Right forelimb (tissue), 1 donor: ENCODE results near the gene SRRD.
A peak's percentile ranks its signal among the peaks of the same experiment; 100 is the strongest.
"Not testable (repeated sequence)": the region's sequence is repeated elsewhere in the genome, so short reads cannot be mapped to it uniquely, and the experiment has no call there.

Experiments
- DNase-seq: peaks from one replicate; pipeline ENCODE4 v3.0.0-alpha.2; 2018

Gene SRRD, protein sequence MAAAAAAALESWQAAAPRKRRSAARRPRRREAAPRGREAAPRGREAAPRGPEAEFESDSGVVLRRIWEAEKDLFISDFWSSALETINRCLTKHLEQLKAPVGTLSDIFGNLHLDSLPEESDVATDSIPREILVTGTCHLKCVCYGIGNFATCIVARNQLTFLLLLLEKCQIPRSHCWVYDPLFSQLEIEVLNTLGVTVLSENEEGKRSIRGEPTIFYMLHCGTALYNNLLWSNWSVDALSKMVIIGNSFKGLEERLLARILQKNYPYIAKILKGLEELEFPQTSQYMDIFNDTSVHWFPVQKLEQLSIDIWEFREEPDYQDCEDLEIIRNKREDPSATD

DNA sequence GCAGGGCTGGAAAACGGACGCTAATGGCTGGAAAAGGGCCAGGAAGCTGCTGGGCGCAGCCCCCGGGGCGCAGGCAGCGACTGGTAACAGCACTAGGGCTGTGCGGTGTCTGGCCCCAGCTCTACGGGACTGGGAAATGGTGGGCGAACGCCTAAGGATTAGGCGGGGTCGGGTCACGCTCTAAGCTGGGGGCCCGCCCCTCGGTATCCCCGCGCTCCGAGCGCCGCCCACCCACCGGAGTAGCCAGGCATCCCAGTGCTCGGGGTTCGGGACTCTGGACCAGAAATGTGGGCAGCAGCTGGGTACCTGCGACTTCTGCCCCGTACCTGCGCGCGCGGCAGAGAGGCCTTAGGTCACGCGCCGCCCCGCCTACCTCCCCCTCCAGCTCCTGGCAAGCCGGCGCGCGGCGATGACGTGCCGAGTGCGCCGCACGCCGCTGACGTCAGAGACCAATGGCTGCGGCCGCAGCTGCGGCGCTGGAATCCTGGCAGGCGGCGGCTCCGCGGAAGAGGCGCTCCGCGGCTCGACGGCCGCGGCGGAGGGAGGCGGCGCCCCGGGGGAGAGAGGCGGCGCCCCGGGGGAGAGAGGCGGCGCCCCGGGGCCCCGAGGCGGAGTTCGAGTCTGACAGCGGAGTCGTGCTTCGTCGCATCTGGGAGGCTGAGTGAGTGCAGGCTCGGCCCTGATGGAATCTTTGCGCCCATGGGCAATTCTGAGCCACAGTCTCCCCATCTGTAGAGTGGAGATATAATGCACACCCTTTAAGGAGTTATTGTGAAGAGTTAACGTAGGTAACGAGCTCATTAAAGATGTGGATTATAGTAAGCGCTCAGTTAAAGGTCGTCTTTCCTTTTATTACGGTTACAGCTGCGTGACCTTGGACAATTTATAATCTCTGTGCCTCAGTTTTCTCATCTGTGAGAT is at the start of gene SRRD, which contains the start of gene HPS4:
Gene SRRD (plus strand): TSS at position 439 of the 921 bp plus-strand sequence. CDS start 14 bp downstream, at position 453.
Gene HPS4 (minus strand): TSS at position 345 of the 921 bp plus-strand sequence. CDS start 2,021 bp downstream, outside the sequence.
- DNase-seq: peak; percentile 96

- no peak for DNase-seq
Measured at GRCh38 chr22:26435327-26436093, 48.2 kb upstream of the SRRD start.

DNA sequence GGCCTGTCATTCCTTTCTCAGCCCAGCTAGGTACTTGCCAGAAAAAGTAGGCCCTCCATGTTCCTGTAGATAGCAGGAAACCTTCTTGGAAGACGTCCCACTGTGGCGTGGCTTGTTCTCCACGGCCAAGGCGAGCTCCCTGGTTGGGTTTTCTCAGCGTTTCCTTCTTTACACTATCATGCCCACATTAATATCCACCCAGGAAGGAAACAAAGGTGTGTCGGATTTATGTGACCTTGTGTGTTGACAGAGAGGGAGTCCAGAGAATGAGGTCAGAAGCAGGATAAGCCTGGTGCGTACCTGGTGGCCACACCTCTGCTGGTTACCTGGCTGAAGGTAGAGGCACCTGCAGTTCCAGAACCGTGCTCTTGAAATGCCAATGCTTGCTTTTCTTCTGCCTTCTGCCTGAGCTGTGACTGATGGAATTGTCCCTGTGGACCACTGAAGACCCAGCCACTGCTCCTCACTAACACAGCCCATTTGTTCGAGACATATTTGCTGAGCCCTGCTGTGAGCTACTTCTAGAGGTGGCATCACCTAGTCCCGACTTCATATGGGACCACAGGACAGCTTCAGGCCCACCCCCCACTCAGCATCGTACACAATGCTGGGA is 46.7 kb upstream of the SRRD start:
- no peak for DNase-seq

- DNase-seq: no peak
Measured at GRCh38 chr22:26437694-26438392, 45.8 kb upstream of the SRRD start.

GRCh38 chr22:26438776-26439175 is 44.9 kb upstream of the SRRD start:
- not testable (repeated sequence) for DNase-seq

GRCh38 chr22:26439559-26439958 is 44.1 kb upstream of the SRRD start:
- DNase-seq: no peak

- DNase-seq: no peak
Measured at GRCh38 chr22:26442086-26442756, 41.5 kb upstream of the SRRD start.

DNA sequence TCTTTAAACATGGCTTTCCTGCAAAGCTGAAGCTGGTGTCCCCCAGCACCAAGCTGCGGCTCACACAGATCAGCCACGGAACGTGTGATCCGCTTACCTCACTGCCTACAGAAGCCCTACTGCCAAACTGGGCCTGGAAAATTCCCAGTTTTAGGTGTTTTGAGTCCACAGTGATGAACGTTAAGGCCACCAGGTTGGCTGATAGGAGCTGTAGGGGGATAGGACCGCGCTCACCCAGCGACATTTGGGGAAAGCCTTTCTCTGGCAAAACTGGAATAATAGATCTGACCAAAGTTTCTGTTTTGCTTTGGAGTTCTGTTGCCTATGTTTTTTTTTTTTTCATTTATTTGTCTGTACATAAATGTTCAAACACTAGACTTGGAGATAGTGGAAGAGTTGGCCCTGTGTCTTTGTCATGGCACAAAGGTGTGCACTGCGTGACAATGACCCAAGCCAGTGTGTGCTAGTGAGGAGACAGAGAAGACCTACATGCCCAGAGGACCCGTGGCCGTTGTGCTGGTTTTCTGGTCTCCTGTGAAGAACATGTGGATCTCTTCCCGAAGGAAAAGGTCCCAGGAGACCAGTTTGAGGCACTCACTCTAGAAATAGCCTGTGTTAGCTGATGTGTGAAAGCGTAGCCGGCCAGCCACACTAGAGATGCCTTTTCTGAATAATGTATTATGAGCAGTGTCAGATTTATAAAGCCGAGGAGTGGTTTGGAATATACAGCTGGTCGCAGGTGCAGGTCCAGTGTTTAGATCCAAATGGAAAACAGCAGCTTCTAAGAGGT is 39.6 kb upstream of the SRRD start:
- DNase-seq: no peak

DNA sequence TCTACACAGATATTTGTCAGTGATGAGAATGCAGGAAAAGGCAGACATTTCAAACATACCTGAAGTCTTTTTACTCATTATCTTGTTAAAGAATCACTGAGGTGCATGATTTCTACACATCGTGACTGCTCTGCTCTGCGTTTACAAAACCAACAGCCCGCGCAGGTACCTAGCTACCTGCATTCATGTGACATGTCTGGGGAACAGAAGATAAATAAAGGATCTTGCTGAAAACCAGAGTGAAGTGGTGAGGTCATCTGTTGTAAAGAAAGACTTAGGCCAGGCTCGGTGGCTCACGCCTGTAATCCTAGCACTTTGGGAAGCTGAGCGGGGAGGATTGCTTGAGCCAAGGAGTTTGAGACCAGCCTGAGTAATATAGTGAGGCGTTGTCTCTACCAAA is 38.9 kb upstream of the SRRD start:
- DNase-seq: no peak

DNA sequence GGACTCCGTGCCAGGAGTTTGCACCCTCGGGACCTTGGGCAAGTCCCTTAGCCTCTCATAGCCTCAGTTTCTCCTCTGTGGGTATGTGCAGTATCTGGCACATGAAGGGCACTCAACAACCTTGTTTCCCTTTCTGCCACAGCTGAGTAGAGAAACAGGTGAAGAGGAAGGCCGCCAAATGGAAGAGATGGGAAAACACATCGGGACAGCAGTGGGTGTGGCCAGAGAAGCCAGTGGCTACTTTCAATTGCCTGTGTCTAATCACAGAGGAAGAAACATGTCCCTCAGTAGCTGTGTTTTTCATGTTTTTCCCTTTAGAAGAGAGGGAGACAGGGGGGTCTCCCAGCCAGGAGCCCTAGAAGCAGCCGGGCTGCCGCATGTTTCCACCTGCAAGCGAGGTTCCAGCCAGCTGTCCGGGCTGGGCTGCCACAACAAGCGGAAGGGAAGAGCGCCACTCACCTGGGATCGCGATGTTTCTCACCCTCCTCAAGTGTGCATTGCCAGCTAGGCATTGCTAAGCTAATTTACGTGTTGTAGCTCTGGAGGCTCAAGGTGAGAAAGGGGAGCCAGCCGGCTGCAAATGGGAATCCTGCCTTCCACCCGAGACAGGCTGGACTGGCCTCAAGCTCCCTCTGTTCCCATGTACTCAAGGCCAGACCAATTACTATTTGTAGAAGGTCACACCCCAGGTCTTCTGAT is 38.0 kb upstream of the SRRD start:
- no peak for DNase-seq

DNA sequence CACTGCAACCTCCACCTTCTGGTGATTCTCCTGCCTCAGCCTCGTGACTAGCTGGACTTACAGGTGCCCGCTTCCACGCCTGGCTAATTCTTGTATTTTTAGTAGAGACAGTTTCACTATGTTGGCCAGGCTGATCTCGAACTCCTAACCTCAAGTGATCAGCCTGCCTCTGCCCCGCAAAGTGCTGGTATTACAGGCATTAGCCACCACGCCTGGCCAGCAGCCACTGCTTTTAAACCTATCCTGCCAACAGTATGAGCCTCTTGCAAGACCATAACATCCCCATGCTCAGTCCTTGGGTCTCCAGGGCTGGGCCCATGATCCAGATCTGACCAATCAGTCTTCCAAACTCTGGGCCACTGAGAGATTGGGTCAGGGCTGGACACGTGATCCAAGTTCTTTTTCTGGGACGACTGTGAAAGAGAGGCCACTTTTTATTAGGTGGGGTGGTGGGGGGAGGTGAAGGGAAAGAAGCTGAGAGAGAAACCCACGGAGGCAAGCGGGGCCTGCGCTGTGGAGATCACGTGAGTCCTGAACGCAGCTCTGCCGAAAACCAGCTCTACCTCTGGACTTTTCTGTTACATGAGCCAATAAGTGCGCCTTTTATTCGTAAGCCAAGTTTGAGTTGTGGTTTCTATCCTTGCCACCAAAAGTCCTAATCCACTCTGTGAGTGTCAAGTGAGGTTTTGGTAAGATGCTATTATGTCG is 36.7 kb upstream of the SRRD start:
- no peak for DNase-seq

DNA sequence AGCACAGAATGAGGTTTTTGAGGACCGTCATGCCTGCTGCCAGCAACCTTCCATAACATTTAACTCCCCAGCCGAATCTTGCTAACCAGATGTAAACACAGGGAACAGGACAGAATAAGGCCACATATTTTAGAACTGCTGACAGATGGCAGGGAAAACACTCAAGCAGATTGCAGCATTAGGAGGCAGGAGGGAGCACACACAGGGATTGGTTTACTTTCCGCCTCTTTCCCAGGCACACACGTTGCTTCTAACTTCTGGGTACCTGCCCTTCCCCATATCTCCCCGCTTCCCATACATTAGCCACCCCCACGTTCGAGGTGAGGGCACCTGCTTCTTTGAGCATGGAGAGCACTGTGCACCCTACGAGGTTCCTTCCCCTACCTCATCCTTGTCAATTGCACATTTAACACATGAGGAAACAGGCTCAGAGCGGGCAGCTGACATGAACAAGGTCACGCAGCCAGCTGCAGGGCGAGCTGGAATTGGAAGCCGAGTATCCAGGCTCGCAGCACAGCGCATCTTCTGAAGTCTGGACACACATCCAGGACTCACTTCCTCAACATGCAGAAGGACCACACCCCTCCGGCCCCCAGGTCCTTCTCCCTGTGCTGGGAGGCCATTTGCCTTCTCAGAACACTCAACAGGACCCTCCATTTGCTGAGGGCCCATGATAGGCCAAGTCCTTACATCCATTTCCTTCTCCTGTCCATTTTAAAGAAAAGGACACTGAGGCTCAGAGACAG is 35.9 kb upstream of the SRRD start:
- no peak for DNase-seq

- no peak for DNase-seq
Measured at GRCh38 chr22:26448334-26448733, 35.3 kb upstream of the SRRD start.

DNA sequence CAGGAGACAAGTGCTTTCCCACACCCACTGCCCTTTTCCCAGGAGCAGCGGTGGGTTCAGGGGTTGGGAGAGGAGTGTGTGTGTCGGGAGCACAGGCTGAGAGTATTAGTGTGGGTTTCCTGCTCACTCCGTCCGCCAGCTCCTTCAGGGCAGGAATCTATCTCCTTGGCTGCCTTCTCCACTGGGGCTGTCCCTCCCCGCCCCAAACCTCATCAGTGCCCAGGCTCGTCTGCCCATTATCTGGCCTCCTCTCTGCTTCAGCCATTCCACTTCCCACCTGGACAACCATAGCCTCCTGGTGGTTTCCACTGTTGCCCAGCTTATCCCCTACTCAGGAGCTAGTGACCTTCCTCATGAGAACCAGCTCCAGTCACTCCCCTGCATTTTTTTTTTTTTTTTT is 34.7 kb upstream of the SRRD start:
- DNase-seq: no peak

DNA sequence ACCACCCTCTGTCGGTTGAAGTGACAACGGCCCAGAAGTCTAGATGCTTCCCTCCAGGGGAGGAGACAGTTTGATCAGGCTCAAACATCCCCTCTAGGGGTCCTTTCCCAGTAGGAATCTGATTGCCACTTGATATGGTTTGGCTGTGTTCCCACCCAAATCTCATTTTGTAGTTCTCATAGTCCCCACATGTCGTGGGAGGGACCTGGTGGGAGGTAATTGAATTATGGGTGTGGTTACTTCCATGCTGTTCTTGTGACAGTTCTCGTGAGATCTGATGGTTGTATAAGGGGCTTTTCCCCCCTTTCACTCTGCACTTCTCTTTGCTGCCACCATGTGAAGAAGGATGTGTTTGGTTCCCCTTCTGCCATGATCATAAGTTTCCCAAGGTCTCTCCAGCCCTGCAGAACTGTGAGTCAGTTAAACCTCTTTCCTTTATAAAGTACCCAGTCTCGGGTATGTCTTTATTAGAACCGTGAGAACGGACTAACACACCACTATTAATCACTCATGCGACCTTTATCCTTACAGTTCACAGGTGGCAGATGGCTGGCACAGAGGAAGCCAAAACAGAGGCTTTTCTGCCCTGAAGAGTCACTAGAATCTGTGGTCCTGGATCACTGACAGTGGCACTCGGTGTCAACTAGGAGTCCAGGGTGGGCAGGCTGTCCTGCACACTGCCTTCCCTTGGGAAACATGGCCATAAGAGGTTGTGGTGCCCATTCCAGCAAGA is 33.1 kb upstream of the SRRD start:
- no peak for DNase-seq

- no peak for DNase-seq
Measured at GRCh38 chr22:26452236-26453016, 31.3 kb upstream of the SRRD start.

GRCh38 chr22:26453216-26453615 is 30.5 kb upstream of the SRRD start:
- no peak for DNase-seq
